Fibroblast of lung (primary cell): ENCODE results near the gene GSTM2. TPM values are rescaled to one million over a fixed set of nuclear protein-coding genes. Genes with fewer than 3 reads are reported as not detected.
A peak's percentile ranks its signal among the peaks of the same experiment; 100 is the strongest.
"Not testable (repeated sequence)": the region's sequence is repeated elsewhere in the genome, so short reads cannot be mapped to it uniquely, and the experiment has no call there.

Source experiments
- DNase-seq, 2 donors: peaks; one replicate each; pipeline versions ENCODE4 v3.0.0 to v3.0.0-alpha.2; 2010; ENCODE audit warnings: low read depth in 2 of 2
- H2AFZ ChIP-seq: 2 replicates; pipeline ENCODE4 v1.5.1; 2012; ENCODE audit warnings: low read length, control low read depth, inconsistent platforms
- H3K27ac ChIP-seq: 2 replicates; pipeline ENCODE4 v1.5.1; 2011; ENCODE audit warnings: low read length, control low read depth; ENCODE audit not compliant: insufficient read depth
- H3K27me3 ChIP-seq: 2 replicates; pipeline ENCODE4 v1.5.1; 2011; ENCODE audit warnings: mild to moderate bottlenecking, low read length; ENCODE audit not compliant: control insufficient read depth, insufficient read depth
- H3K36me3 ChIP-seq: 2 replicates; pipeline ENCODE4 v1.5.1; 2011; ENCODE audit warnings: low read length; ENCODE audit not compliant: control insufficient read depth, insufficient read depth
- H3K4me1 ChIP-seq: 2 replicates; pipeline ENCODE4 v1.5.1; 2011; ENCODE audit warnings: low read length; ENCODE audit not compliant: control insufficient read depth, insufficient read depth; ENCODE audit errors: extremely low read depth
- H3K4me2 ChIP-seq: 2 replicates; pipeline ENCODE4 v1.5.1; 2011; ENCODE audit warnings: low read length, control low read depth; ENCODE audit not compliant: insufficient read depth; ENCODE audit errors: extremely low read depth
- H3K4me3 ChIP-seq, 4 experiments: fragments of 200-600 bp in 1 of 4; sonication (generic) in 1 of 4; replicated peaks in 1 of 4; 2 replicates each; pipeline ENCODE4 v1.5.1; 2011 to 2016; ENCODE audit warnings: low read length in 4 of 4, low read depth in 3 of 4, mild to moderate bottlenecking in 3 of 4, control low read depth in 2 of 4, inconsistent platforms in 1 of 4, mixed read lengths in 1 of 4; ENCODE audit not compliant: insufficient read depth in 1 of 4; ENCODE audit errors: control extremely low read depth in 1 of 4
- H3K79me2 ChIP-seq: 2 replicates; pipeline ENCODE4 v1.5.1; 2012; ENCODE audit warnings: mild to moderate bottlenecking, low read length, inconsistent platforms; ENCODE audit not compliant: control insufficient read depth, insufficient read depth
- H3K9ac ChIP-seq: 2 replicates; pipeline ENCODE4 v1.5.1; 2011; ENCODE audit warnings: mild to moderate bottlenecking, low read length, control low read depth; ENCODE audit not compliant: insufficient read depth
- H3K9me3 ChIP-seq: 2 replicates; pipeline ENCODE4 v1.5.1; 2012; ENCODE audit warnings: low read depth, low read length; ENCODE audit not compliant: control insufficient read depth, insufficient read depth
- H4K20me1 ChIP-seq: 2 replicates; pipeline ENCODE4 v1.5.1; 2011; ENCODE audit warnings: low read length; ENCODE audit not compliant: control insufficient read depth, insufficient read depth; ENCODE audit errors: extremely low read depth
- EZH2 ChIP-seq: IDR thresholded peaks from 2 replicates; pipeline ENCODE4 v1.5.1; 2012; ENCODE audit warnings: low read length, control low read depth, mild to moderate bottlenecking; ENCODE audit errors: missing control alignments
- polyA plus RNA-seq, 2 donors: library from polyadenylated mRNA; depleted of rRNA in 1 of 2; stranded (reverse) in 1 of 2; unstranded in 1 of 2; fragments of >200 nt; gene quantifications; 2 replicates each; pipeline ENCODE4 v1.2.1, GENCODE V29; 2011 to 2012; ENCODE audit warnings: missing spikeins in 1 of 2
- total RNA-seq: library from RNA; depleted of rRNA; stranded (reverse); fragments of >200 nt; gene quantifications from 2 replicates; pipeline ENCODE4 v1.2.1, GENCODE V29; 2014
- TF ChIP-seq, protein P1 (sequence below), 2 donors: IDR thresholded peaks in 1 of 2; conservative IDR thresholded peaks in 1 of 2; 1 replicate in 1 of 2; 2 replicates in 1 of 2; pipeline ENCODE4 v1.5.1; 2011 to 2012; ENCODE audit warnings: low read length in 2 of 2, control low read depth in 1 of 2, inconsistent platforms in 1 of 2, low read depth in 1 of 2, mild to moderate bottlenecking in 1 of 2

GSTM2 gene
- total and polyA plus RNA-seq, 2 donors (not counting 1 experiment from before 2014, with no cell fraction given): 28.2 to 67.7 TPM

DNA sequence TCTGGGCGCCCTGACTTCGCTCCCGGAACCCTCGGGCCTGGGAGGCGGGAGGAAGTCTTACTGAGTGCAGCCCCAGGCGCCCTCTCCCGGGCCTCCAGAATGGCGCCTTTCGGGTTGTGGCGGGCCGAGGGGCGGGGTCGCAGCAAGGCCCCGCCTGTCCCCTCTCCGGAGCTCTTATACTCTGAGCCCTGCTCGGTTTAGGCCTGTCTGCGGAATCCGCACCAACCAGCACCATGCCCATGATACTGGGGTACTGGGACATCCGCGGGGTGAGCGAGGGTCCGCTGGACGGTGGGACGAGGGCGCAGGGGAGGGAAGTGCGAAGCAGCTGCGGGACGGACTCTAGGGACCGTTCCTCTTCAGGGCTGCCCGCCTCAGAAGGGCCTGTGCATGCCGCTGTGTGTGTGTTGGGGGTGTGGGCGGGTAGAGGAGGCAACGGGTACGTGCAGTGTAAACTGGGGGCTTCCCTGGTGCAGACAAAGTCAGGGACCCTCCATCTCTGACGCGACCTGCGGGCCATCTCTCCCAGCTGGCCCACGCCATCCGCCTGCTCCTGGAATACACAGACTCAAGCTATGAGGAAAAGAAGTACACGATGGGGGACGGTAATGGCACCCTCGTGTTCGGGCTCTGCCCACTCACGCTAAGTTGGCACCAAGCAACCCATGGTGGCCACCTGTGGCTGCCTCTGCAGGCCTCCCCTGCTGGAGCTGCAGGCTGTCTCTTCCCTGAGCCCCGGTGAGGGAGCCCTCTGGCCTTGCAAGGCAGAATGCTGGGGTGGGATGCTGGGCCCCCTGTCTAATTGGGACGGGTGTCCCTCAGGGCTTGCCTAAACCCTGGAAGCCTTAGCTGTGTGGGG lies 20.0 kb downstream of the GSTM2 start, which contains the start of gene GSTM1:
GSTM1 (plus strand) TSS at position 177 of the 859 bp plus-strand sequence; CDS start at position 234, 57 bp downstream.
- H3K9me3 ChIP-seq: no peaks in the 10 kb centered on the region
- H2AFZ ChIP-seq: no peak within 1 kb of the TSS
- no peaks in the 10 kb centered on the region for H3K36me3 ChIP-seq
- no peak within 1 kb of the TSS for H3K4me2 ChIP-seq
- peak in 1 of 2 donors; percentile 78 for DNase-seq
- no peak within 1 kb of the TSS for H3K27ac ChIP-seq
- no peaks in the 10 kb centered on the region for H3K79me2 ChIP-seq
- H3K9ac ChIP-seq: peak within 1 kb of the TSS; percentile 51
- no peaks in the 10 kb centered on the region for H4K20me1 ChIP-seq
- H3K27me3 ChIP-seq: no peaks in the 10 kb centered on the region
- H3K4me3 ChIP-seq: peak within 1 kb of the TSS in 2 of 4 experiments; percentile 53 to 60
- no peaks in the 10 kb centered on the region for H3K4me1 ChIP-seq
- TF ChIP-seq, protein P1, sequence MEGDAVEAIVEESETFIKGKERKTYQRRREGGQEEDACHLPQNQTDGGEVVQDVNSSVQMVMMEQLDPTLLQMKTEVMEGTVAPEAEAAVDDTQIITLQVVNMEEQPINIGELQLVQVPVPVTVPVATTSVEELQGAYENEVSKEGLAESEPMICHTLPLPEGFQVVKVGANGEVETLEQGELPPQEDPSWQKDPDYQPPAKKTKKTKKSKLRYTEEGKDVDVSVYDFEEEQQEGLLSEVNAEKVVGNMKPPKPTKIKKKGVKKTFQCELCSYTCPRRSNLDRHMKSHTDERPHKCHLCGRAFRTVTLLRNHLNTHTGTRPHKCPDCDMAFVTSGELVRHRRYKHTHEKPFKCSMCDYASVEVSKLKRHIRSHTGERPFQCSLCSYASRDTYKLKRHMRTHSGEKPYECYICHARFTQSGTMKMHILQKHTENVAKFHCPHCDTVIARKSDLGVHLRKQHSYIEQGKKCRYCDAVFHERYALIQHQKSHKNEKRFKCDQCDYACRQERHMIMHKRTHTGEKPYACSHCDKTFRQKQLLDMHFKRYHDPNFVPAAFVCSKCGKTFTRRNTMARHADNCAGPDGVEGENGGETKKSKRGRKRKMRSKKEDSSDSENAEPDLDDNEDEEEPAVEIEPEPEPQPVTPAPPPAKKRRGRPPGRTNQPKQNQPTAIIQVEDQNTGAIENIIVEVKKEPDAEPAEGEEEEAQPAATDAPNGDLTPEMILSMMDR (conservative IDR thresholded peaks at IDR 0.05 in 1 of 2, IDR thresholded peaks at IDR 0.05 in 1 of 2; ENCODE audit: low read depth in 1 of 2, low read length in 2 of 2): peak; percentile 19 to 24
- no peak for TF ChIP-seq EZH2

DNA sequence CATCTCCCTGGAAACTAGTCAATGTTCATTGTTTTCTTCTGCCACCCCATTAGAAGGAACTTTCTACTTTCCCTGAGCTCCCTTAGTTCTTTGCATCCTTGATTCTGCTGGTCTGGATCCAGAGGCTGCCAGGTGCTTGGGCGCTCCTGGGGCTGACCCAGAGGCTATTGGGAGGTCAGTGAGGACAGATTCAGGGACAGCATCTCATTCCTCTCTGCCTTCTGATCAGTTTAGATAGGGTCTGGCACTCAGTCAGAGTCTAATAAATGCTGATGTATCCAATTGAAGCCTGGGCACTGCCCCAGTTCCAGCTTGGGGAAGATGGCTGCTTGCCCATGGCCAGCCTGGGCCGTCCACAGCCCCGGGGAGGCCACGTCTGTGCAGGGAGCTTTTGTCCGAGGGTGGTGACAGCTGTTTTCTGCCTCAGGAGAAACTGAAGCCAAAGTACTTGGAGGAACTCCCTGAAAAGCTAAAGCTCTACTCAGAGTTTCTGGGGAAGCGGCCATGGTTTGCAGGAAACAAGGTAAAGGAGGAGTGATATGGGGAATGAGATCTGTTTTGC lies 22.1 kb downstream of the GSTM2 start:
- no peaks in the 10 kb centered on the region for H3K36me3 ChIP-seq
- TF ChIP-seq, protein P1 (conservative IDR thresholded peaks at IDR 0.05 in 1 of 2, IDR thresholded peaks at IDR 0.05 in 1 of 2; ENCODE audit: low read depth in 1 of 2, low read length in 2 of 2): no peak
- no peak for TF ChIP-seq EZH2
- no peaks in the 10 kb centered on the region for H3K4me1 ChIP-seq
- H3K79me2 ChIP-seq: no peaks in the 10 kb centered on the region
- H3K9ac ChIP-seq: no peak overlapping the region
- DNase-seq: no peak
- no peaks in the 10 kb centered on the region for H3K27me3 ChIP-seq
- no peaks in the 10 kb centered on the region for H4K20me1 ChIP-seq
- H3K9me3 ChIP-seq: no peaks in the 10 kb centered on the region
- no peak overlapping the region for H3K4me2 ChIP-seq
- no peak overlapping the region for H2AFZ ChIP-seq
- H3K27ac ChIP-seq: no peak overlapping the region
- no peak overlapping the region for H3K4me3 ChIP-seq

DNA sequence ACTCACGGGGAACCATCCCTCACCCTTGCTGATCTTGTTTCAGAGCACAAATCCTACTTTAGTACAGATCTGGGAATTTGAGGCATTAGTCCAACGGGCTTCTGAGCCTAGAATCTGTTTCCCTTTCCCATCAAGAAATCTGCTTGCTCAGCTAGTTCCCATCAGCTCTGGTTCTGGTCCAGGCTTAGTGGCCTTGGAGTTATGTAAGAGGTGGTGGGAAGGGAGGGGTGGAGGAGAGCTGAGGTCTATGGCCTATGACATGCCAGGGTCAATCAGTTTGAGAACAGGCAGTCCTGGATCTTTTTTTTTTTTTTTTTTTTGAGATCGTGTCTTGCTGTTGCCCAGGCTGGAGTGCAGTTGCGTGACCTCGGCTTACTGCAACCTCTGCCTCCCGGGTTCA lies 23.9 kb downstream of the GSTM2 start:
- H3K27me3 ChIP-seq: no peaks in the 10 kb centered on the region
- H3K36me3 ChIP-seq: no peaks in the 10 kb centered on the region
- H4K20me1 ChIP-seq: no peaks in the 10 kb centered on the region
- H3K4me1 ChIP-seq: no peaks in the 10 kb centered on the region
- no peak overlapping the region for H3K4me2 ChIP-seq
- no peaks in the 10 kb centered on the region for H3K9me3 ChIP-seq
- H3K79me2 ChIP-seq: no peaks in the 10 kb centered on the region
- no peak overlapping the region for H2AFZ ChIP-seq
- DNase-seq: no peak
- no peak overlapping the region for H3K4me3 ChIP-seq
- H3K27ac ChIP-seq: no peak overlapping the region
- no peak overlapping the region for H3K9ac ChIP-seq
- no peak for TF ChIP-seq EZH2
- TF ChIP-seq, protein P1 (conservative IDR thresholded peaks at IDR 0.05 in 1 of 2, IDR thresholded peaks at IDR 0.05 in 1 of 2; ENCODE audit: low read depth in 1 of 2, low read length in 2 of 2): no peak

DNA sequence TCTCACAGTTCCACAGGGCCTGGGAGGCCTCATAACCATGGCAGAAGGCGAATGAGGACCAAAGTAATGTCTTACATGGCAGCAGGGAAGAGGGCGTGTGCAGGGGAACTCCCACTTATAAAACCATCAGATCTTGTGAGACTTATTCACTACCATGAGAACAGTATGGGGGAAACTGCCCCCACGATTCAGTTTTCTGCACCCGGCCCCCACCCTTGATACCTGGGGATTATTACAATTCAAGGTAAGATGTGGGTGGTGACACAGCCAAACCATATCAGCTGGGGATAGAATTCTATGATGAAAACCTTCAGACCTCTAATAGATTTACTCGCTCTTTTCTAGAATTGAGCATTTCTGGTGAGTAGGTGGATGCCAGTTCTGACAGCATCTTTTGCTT lies 26.5 kb downstream of the GSTM2 start:
- not testable (repeated sequence) for H3K4me2 ChIP-seq, H3K9me3 ChIP-seq, DNase-seq, H3K4me3 ChIP-seq, H3K4me1 ChIP-seq, H3K27ac ChIP-seq, H2AFZ ChIP-seq, H3K9ac ChIP-seq, H4K20me1 ChIP-seq, H3K36me3 ChIP-seq, H3K27me3 ChIP-seq, H3K79me2 ChIP-seq
